AG04450 (cell line): ENCODE results near the gene EIF2D. TPM values are rescaled to one million over a fixed set of nuclear protein-coding genes. Genes with fewer than 3 reads are reported as not detected.
A peak's percentile ranks its signal among the peaks of the same experiment; 100 is the strongest.

ENCODE experiments used
- CTCF ChIA-PET: fragments of 300-600, 350-600 bp; formaldehyde crosslinking; extraction: SDS; loops from one replicate; lab custom pipeline; 2022; ENCODE audit warnings: antibody characterized with exemption, inconsistent platforms; lab: Charles Lee
- POLR2A ChIA-PET: fragments of 350-600 bp; formaldehyde crosslinking; extraction: SDS; loops from one replicate; lab custom pipeline; 2021; ENCODE audit warnings: antibody characterized with exemption, inconsistent platforms; lab: Yijun Ruan, JAX
- DNase-seq: peaks from one replicate; pipeline ENCODE4 v3.0.0-alpha.2; 2011; ENCODE audit warnings: low read depth, low spot score
- H3K27ac ChIP-seq: one replicate; pipeline ENCODE4 v1.5.1; 2012; ENCODE audit warnings: low read depth, low read length, control low read depth
- H3K27me3 ChIP-seq: one replicate; pipeline ENCODE4 v1.6.0; 2012; ENCODE audit warnings: low read length; ENCODE audit not compliant: control insufficient read depth, insufficient read depth
- H3K4me3 ChIP-seq: 2 replicates; pipeline ENCODE4 v1.5.1; 2011; ENCODE audit warnings: mild to moderate bottlenecking, low read depth, low read length, control low read depth
- H3K9me3 ChIP-seq: 2 replicates; pipeline ENCODE4 v1.5.1; 2012; ENCODE audit warnings: low read length; ENCODE audit not compliant: control insufficient read depth, insufficient read depth
- CTCF ChIP-seq: IDR thresholded peaks from 2 replicates; pipeline ENCODE4 v1.5.1; 2011; ENCODE audit warnings: low read depth, low read length, control low read depth, inconsistent platforms
- polyA plus RNA-seq: library from polyadenylated mRNA; depleted of rRNA; stranded (reverse); fragments of >200 nt; gene quantifications from 2 replicates; pipeline ENCODE4 v1.2.3, GENCODE V29; 2011

EIF2D gene
- polyA plus RNA-seq, 1 experiment, result 74.0 TPM

GRCh38 chr1:206609229-206609991 is 2.9 kb downstream of the EIF2D start:
- ChIA-PET POLR2A (no interaction called here), CTCF (interaction anchor here (0.7 to 8.1 kb wide), 11 partner anchors 10 to 373 kb away, joined by 3 to 104 read pairs (median 5); no protein-coding TSS in a partner anchor)
- no peak for DNase-seq
- no peaks in the 10 kb centered on the region for H3K9me3 ChIP-seq
- H3K27ac ChIP-seq, result no peak overlapping the region
- no peaks in the 10 kb centered on the region for H3K27me3 ChIP-seq
- no peak for TF ChIP-seq CTCF
- no peak overlapping the region for H3K4me3 ChIP-seq

DNA sequence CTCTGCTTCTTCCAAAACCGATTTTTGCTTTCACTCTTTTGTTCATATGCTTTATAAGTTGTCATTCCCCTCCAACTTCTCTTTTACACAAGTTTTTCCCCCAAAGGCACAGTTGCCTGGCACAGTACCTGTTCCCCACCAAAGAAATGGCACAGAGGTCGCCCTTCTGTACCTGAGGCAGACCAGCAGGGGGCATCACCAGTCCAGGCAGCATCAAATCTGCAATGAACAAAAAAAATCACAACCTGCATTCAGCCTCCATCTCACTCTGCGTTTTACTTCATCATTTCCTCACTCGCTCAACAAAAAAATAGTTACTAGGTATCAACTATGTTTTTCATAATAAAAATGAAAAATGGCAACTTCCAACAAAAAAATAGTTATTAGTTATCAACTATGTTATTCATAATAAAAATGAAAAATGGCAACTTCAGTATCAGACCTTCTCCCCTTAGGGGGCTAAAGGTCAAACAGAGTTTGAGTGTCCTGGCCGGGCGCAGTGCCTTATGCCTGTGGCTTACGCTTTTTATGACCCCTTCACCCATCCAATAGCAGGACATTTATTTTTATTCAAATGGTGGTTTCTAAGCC is 4.1 kb downstream of the EIF2D start:
- TF ChIP-seq CTCF, result peak; percentile 82
- Histone ChIP-seq H3K9me3 (no peaks in the 10 kb centered on the region), H3K27ac (no peak overlapping the region), H3K27me3 (no peaks in the 10 kb centered on the region), H3K4me3 (no peak overlapping the region)
- no peak for DNase-seq
- ChIA-PET CTCF (interaction anchor here (0.6 to 8.1 kb wide), 12 partner anchors 9 to 374 kb away, joined by 3 to 104 read pairs (median 7); no protein-coding TSS in a partner anchor), POLR2A (no interaction called here)

DNA sequence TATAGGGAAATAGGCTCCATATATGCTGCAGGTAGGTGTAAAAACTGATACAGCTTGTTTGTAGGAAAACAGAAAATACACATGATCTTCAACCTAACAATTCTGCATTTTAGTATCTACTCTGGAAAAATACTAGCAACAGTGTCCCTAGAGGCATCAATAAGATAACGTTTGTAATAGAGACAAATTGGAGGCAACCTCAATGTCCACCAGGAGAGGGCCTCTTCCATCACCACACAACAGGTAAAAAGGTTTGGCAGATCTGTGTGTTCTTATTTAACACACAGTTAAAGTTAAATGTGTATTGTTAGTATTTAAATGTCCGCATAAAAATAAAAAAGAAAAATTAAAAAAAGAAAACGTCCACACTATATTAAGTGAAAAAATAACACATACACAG is 5.4 kb downstream of the EIF2D start:
- no peaks in the 10 kb centered on the region for H3K27me3 ChIP-seq
- H3K27ac ChIP-seq, result no peak overlapping the region
- ChIA-PET POLR2A (no interaction called here), CTCF (interaction anchor here (0.6 to 8.1 kb wide), 11 partner anchors 8 to 375 kb away, joined by 3 to 104 read pairs (median 5); no protein-coding TSS in a partner anchor)
- no peak overlapping the region for H3K4me3 ChIP-seq
- no peaks in the 10 kb centered on the region for H3K9me3 ChIP-seq
- no peak for DNase-seq
- peak; percentile 63 for TF ChIP-seq CTCF

GRCh38 chr1:206604861-206605260 is 7.4 kb downstream of the EIF2D start:
- POLR2A ChIA-PET, result no interaction called here
- DNase-seq, result no peak
- no peaks in the 10 kb centered on the region for H3K9me3 ChIP-seq

More at GRCh38 chr1:206604861-206605260, 7.4 kb downstream of the EIF2D start:
- no peaks in the 10 kb centered on the region for H3K27me3 ChIP-seq
- CTCF ChIA-PET, result no interaction called here
- no peak overlapping the region for H3K4me3 ChIP-seq
- no peak overlapping the region for H3K27ac ChIP-seq
- TF ChIP-seq CTCF, result no peak
